Posterior cingulate gyrus (tissue), 11 donors: ENCODE measurements around the gene WDFY2.

Experiments used
- DNase-seq, 10 donors: peaks; one replicate each; pipeline versions ENCODE4 v3.0.0 to v3.0.0-alpha.2; 2020 to 2021; ENCODE audit warnings: mixed read lengths in 3 of 10
- intact Hi-C: fragments of 100-400 bp; cut with DNase I; formaldehyde crosslinking; loops from one replicate; pipeline ENCODE4 v1.15.1; 2023

Gene WDFY2

DNA sequence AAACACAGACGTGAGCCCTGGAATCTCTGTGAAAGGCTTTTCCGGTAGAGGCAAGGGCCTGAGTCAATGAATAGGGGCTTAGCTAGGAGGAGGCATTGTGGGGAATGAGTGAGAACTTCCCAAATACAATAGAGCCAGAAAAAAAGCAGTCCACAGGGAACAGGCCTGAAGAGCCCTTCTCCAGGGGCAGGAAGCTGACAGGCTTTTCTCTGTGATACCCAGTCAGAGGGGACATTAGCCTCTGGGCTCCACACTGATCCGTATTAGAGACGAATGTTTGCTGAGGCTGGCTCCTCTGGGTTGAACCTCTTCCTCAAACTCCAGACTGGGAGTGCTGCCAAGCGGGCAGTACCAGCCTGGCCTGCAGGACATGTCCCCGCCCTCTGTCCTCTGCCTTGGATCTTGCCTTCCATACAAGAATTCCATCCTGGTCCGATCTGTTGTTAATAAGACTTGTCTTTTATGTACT, 217.4 kb downstream of the WDFY2 start:
- intact Hi-C loops: no loop called here

DNA sequence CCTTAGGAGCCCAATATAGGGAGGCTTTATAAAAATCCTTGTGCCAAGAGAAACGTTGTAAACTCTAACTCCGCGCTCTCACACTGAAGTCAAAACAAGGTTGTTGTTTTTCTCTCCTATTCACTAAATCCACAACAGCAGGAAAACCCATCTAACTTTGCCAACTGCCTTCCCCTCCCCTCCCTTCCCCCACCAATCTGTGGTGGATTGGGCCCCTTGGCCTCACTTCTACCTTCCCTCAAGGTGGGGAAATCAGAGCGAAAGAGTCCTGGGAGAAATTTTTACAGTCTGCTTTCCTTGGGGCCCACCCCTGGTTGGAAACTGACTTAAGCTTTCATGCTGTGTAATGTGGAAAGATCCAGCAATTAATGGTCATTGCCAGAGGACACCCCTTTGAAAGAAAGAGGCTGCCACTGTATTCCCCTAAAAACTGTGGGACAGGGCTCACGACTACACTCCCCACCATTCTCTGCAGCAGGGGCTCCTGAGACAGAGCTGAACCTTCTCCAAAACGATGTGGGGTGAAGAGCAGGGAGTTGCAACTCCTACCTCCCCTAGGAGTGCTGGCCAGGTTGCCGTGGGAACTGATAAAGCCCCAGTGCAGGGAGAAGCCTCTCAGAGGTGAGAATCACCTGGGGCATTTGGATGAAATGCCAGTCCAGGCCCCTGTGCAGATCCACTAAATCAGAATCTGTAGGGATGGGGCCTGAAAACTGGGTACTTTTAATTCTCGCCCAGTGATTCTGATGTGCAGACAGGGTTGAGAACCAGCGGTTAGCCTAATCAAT, 218.6 kb downstream of the WDFY2 start:
- intact Hi-C loops: no loop called here
- no peak for DNase-seq

More for the DNA sequence above, 217.4 kb downstream of the WDFY2 start:
- DNase-seq: peak in 9 of 10 donors; percentile 51 to 94 (median 69)

DNA sequence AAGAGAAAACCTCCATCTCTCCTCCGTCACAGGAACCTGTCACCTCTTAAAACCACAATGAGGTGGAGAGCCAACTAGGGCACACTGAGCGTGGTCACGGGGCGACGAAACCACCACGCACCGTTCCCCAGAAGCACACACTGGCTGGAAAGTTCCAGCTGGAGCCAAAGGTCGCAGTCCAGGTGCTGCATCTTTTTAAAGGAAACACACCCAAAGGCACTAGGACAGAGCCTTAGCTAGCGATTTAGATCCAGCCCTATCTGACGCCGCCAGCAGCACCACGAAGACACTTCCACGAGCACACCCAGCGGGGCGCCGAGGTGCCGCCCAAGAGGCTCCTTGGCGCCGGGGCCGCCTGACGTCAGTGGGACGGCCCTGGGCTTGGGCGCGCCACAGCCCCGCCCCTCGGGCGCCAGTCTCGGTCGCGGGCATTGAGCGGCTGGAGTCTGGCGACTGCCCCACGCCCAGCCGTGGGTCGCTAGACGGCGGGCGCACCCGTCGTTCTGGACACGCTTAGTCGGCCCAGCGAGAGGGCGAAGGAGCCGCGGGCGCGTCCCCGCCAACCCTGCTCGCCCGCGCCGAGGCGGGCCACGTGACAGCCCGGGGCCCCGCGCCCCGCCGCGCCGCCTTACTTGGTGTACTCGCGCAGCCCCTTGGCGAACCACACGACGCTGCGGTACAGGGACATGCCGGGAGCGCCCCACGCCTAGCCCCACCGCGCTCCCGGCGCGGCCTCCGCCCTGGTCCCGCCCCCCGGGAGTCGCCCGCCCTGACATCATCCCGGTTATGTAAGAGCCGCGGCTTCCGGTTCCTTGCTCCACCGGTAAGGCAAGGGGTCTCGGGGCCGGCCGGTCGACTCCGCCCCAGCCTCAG, 219.4 kb downstream of the WDFY2 start, which contains the start of gene DHRS12:
TSS of gene DHRS12 (minus strand) at position 742 of the 873 bp plus-strand sequence. CDS start 4,504 bp downstream, outside the sequence.
- intact Hi-C loops: loop anchor here (1.0 kb wide), 2 partner anchors 219 to 350 kb away; partner anchors contain the start of genes INTS6 and WDFY2
- DNase-seq: peak; percentile 81 to 98 (median 88)

DNA sequence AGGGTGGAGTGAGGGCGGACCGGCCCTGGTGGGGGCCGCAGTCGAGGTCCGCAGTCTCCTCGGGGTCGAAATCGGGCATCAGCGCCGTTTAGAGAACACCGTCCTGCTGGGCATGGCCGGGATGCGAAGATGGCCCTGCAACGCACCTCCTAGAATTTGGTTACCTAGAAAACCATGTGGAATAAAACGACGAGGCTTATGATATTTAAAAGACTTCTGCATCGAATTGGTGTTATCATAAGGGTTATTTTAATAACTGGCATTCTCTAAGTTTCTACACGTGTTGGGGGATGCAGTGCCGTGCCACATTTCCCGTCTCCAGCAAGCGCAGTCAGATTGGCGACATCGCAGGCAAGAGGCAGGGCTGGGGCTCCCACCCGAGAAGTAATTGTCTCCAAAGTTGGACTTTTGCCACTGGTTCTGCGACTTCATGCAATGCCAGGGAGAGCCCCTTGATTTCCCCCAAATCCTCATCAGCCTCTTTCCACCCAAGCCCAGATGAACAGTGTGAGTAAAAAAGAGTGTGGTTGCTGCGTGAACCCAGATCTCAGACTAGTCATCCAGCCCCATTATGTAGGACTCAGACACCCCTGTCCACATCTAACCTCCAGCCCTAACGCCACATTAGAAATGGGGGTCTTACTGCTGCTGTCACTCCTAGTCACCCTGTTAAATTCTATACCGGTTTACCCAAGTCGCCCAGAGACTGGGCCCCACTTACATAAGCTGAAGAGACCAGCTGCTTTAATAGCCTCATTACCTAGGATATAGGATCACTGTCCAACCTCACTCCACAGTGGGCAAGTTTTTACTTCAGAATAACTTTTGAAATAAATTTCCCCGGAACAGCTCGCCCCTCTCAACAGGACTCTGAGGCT, 220.3 kb downstream of the WDFY2 start:
- intact Hi-C loops: loop anchor here (1.0 kb wide), 2 partner anchors 220 to 351 kb away; partner anchors contain the start of genes INTS6 and WDFY2
- DNase-seq: peak in 7 of 10 donors; percentile 36 to 88 (median 40)

DNA sequence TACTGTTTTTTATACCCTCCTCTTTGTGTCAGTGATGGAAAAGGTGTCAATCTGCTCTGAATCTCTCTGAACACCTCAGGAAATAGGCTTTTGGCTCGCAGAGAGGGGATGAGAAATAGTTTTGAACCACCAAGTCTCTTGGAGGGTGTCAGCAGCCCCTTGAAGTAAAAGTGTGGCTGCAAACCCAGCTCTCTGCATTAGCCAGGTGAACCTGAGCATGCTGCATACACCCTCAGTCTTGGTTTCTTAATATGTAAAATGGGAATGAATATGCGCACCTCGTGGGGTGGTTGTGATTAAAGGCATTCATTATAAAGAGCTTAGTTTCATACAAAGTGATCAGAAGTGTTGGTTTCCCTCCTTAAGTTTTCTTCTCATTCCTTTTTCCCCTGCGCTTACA, 221.1 kb downstream of the WDFY2 start:
- intact Hi-C loops: no loop called here

DNA sequence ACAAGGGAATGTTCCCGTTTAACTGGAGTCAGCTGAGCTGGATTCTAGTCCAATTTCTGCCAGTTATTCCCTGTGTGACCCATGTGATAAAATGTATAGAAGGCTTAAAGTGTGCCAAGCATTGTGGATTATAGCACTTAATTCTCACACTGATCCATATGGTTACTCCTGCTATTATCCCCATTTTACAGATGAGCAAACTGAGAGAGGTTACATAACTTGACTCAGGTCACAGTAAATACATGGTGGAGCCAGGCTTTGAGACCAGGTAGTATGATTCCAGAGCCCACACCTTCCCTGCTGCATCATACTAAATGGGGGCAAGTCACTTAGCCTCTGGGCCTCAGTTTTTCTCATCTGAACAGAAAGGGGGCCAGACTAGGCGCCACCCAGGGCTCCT, 221.7 kb downstream of the WDFY2 start:
- intact Hi-C loops: no loop called here

More for the DNA sequence above, 221.1 kb downstream of the WDFY2 start:
- no peak for DNase-seq

DNA sequence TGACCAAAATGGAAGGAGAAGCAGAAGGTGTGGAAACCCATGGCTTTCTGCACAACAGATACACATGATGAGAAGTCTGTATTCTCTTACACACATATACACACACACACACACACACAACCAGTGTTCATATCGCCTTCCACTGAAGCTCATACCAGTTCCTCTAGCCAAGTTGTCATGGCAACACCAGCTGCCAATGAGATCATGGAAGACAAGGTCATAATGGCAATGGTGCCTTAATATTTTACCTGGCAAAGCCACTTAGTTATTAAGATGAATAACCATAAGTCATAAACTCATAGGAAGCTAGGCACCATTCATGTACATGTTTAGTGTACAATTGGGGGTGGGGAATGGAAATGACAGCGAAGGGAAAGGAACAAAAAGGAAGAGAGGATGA, 222.3 kb downstream of the WDFY2 start:
- intact Hi-C loops: no loop called here
- no peak for DNase-seq

More for the DNA sequence above, 221.7 kb downstream of the WDFY2 start:
- no peak for DNase-seq

DNA sequence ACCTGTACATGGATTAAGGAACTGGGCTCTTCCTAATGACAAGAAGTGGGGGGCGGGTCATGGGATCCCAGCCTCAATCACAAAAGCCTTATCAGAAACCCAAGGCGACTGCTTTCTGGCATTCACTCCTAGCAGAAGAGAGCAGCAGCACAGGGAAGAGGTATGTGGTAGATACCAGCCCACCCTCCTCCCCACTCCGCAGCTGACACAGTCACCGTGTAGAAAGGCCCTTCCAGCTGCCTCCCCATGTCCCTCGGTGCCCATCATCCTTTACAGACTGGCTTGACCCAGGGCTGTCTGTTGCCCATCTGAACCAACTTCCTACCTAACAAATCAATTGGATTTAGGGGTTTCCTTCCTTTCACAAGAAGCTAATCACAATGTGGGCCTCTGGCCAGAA, 222.8 kb downstream of the WDFY2 start:
- DNase-seq: no peak

DNA sequence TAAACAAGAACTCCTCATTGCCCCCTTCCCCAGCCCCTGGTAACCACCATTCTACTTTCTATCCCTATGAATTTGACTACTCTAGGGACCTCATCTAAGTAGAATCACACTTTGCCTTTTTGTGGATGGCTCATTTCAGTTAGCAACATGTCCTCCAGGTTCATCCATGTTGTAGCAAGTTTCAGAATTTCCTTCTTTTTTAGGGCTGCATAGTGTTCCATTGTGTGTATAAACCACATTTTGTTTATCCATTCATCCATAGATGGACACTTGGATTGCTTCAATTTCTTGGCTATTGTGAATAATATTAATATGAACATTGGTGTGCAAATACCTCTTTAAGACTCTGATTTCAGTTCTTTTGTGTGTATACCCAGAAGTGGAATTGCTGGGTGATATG, 224.5 kb downstream of the WDFY2 start:
- intact Hi-C loops: no loop called here
- DNase-seq: no peak

More for the DNA sequence above, 222.8 kb downstream of the WDFY2 start:
- intact Hi-C loops: no loop called here

DNA sequence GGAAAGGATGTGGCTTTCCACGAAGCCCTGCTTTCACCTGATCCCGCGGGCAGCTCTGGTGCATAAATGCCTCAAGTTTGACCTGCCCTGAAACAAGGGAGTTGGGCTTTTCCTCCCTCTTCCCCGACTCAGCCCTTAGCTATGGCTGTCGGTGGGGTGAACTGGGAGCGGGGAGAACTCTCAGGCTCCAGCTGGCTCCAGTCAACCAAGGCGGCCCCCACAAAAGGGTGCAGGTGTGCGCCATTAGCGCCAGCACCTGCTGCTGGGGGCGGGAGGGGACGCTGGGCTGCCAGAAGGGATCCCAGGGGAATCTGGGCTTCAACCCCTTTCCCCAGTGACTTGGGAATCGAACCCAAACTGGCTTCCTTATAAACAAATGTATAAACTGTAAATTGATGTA, 226.8 kb downstream of the WDFY2 start:
- intact Hi-C loops: no loop called here

DNA sequence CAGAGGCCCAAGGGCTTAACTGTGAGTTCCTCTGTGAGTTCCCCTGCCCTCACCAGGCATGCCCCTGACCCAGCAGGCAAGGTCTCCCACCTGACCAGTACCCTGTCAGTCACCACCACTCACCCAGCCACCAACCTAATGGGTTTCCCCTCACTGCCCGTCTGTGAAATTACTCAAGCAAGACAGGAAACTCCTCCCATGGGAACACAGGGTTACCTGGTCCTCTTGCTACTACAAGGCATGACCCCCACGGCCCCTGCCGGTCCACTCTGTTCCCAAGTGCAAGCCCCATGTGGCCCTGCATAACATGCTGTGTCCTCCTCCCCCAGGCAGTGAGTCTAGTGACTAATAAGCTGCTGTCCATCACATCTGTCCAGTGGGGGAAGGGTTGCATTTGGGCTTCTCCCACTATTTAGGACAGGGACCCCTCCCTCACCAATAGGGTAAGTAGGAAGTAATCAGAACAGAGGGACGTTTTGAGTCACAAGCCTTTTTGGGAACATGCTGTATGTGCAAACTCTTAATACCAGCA, 227.7 kb downstream of the WDFY2 start:
- intact Hi-C loops: no loop called here
- DNase-seq: no peak

More for the DNA sequence above, 226.8 kb downstream of the WDFY2 start:
- DNase-seq: no peak

DNA sequence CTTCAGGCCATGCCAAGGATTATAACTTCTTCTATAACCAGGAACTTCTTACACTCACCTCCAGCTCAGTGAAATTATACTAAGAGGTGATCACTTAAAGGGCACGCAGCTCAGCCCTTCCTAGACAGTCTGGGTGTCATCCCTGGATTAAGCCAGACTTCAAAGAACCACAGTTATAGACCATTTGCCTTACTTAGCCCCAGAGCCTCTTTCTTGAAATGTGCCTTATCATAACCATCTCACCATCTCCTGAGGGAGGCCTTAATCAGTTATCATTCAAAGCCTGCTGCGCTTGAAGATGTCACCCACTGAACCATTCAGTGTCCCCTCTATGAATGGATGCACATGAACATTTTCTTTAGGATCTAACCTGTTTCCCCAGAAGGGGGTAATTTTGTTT, 229.8 kb downstream of the WDFY2 start:
- intact Hi-C loops: no loop called here
- DNase-seq: no peak

DNA sequence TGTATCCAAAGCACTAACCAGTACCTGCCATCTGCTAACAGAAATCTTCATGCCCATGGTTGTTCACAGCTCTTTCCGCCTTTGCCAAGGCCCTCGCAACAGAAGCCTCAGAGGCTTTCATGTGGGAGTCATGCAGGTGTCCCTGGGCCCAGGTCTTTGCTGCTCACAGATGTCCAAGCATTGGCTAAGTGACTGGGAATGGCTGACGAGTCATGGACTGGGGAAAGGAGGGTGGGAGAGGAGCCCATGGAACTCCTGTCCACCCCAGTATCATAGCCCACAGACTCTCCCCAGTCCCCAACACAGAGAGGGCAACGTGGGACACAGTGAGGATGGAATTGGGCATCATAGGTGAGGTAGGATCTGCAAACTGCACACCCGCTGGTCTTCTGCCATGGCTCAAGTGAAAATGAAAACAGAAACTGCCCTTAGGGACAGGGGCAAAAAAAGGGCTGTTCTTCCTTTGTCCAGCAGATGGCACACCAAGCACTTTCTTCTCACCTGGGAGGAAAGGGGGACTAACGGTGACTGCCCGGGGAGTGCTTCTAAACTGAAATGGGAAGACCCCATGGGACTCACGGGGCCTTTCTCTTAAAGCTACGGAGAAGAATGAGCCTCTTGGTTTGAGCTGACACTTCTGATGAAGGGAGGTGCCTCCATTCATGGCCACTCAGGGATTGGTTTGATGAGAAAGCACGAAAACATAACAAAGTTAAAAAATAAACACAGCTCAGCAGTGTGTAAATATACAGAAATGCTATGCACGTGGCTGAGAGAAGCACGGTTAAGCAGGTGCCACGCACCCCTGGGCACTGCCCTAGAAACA, 230.8 kb downstream of the WDFY2 start:
- peak in 6 of 10 donors; percentile 23 to 81 (median 64) for DNase-seq

DNA sequence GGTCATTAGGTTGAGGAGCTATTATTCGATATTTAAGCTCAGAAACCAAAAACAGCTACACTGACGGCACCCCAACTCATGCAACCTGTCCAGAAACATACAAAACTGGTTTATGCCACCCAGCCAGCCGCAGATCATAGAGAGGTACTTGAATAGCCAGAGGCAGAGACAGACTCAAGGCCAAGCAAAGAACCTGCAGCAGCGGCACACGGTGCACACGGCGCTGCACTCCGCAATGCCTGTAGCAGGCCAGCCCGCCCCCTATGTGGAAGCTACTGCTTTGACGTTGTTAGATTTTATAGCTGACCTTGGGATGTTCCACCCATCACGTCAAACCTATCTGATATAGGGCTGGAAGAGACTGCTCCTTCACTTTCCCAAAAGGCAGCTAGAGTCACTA, 231.6 kb downstream of the WDFY2 start:
- intact Hi-C loops: loop anchor here (5.0 kb wide), 1 partner anchor 311 kb away; the partner anchor contains the start of gene NEK5
- no peak for DNase-seq

More for the DNA sequence above, 230.8 kb downstream of the WDFY2 start:
- intact Hi-C loops: loop anchor here (5.0 kb wide), 1 partner anchor 312 kb away; the partner anchor contains the start of gene NEK5

DNA sequence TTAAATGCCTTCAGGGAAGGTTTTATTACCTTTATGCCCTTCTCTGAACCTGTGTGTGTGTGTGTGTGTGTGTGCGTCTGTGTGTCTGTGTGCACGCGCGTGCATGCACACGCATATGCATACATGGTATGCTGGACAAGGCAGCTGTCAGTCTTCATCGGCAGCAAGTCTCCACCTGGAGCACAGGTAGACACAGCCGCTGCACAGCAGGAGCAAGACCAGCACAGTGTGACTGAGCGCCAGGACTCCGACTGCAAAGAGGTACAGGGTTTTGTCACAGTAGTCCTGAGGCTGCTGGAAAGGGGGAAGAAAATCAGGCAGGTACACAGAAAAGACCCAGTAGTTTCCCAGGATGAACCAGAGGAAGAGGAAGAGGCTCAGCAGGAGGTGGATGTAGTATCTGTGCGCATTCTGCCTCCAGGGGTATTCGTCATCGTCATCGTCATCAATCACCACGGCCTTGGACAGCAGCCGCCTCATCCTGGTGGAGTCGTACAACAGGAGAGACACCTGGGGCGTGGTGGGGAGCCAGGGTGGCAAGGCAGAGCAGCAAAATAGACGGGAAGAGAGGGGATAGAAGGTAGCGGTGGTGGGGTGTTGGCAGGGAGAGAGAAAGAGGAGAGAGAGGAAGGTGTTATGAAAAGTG, 232.5 kb downstream of the WDFY2 start:
- DNase-seq: no peak
- intact Hi-C loops: loop anchor here (5.0 kb wide), 1 partner anchor 311 kb away; the partner anchor contains the start of gene NEK5
